ENCODE results near the gene HMCN1. TPM values are rescaled to one million over a fixed set of nuclear protein-coding genes. Genes with fewer than 3 reads are reported as not detected.

Gene HMCN1
- polyA plus RNA-seq, 1 of the 3 experiments (the other 2 are of a cell fraction), result 59.5 TPM

GRCh38 chr1:186082235-186082937 lies 348.2 kb downstream of the HMCN1 start:
- Histone ChIP-seq H3K4me2 (no peak overlapping the region), H2AFZ (ENCODE audit: low read depth) (no peak overlapping the region), H3K9me3 (no peaks in the 10 kb centered on the region), H3K27ac (ENCODE audit: low read depth in 2 of 2, low read length in 1 of 2) (peak overlapping the region; percentile 28 to 40; a peak in 3 of 4 replicates), H3K36me3 (replicated peaks in 1 of 2; ENCODE audit: control insufficient read depth in 1 of 2, insufficient read depth in 2 of 2, low read length in 1 of 2) (peaks cover 4 to 46% of the 10 kb centered on the region in 2 experiments), H3K9me2 (no peaks in the 10 kb centered on the region), H4K20me1 (ENCODE audit: insufficient read depth) (no peaks in the 10 kb centered on the region), H3K4me1 (ENCODE audit: control insufficient read depth in 1 of 2, insufficient read depth in 2 of 2, low read depth in 1 of 2, low read length in 1 of 2) (peaks cover 3 to 7% of the 10 kb centered on the region in 2 experiments; a peak in 3 of 4 replicates), H3K4me3 (ENCODE audit: low read depth in 2 of 2, low read length in 1 of 2) (no peak overlapping the region), H3K9ac (no peak overlapping the region), H3K79me2 (ENCODE audit: insufficient read depth) (no peaks in the 10 kb centered on the region), H3F3A (replicated peaks; ENCODE audit: insufficient read depth) (peaks cover 7% of the 10 kb centered on the region), H3K27me3 (ENCODE audit: insufficient read depth) (no peaks in the 10 kb centered on the region)
- WGBS (ENCODE audit: low lambda C conversion rate), result 34% methylated on average over 6 of the region's 6 CpGs
- ChIA-PET CTCF (interaction anchor here (0.9 kb wide), 1 partner anchor 24 kb away, joined by 3 read pairs; no protein-coding TSS in a partner anchor), POLR2A (no interaction called here)
- DNase-seq, result peak; percentile 2
- TF ChIP-seq CTCF (IDR thresholded peaks at IDR 0.05), result no peak
- TF ChIP-seq EP300 (IDR thresholded peaks at IDR 0.05; ENCODE audit: borderline replicate concordance in 1 of 2, low read depth in 1 of 2, low read length in 1 of 2), result no peak
- peak; percentile 62 for TF ChIP-seq NFIC (IDR thresholded peaks at IDR 0.05; ENCODE audit: borderline replicate concordance)
- TF ChIP-seq MAX (IDR thresholded peaks at IDR 0.05; ENCODE audit: low read depth), result no peak
- TF ChIP-seq ZBTB33 (IDR thresholded peaks at IDR 0.05; ENCODE audit: borderline replicate concordance, low read depth), result no peak
- no peak for TF ChIP-seq TCF12 (IDR thresholded peaks at IDR 0.05)
- no peak for TF ChIP-seq ELF1 (IDR thresholded peaks at IDR 0.05)
- no peak for TF ChIP-seq FOSL2 (IDR thresholded peaks at IDR 0.05; ENCODE audit: borderline replicate concordance, low read depth)
- peak; percentile 26; the same call in 1 of the 2 replicates for TF ChIP-seq MXI1 (IDR thresholded peaks at IDR 0.05; ENCODE audit: low read depth, low read length)

- Histone ChIP-seq H3K9me3 (no peaks in the 10 kb centered on the region), H2AFZ (ENCODE audit: low read depth) (no peak overlapping the region), H3K4me2 (no peak overlapping the region), H3K9me2 (no peaks in the 10 kb centered on the region), H3K27ac (ENCODE audit: low read depth in 2 of 2, low read length in 1 of 2) (no peak overlapping the region), H3K27me3 (ENCODE audit: insufficient read depth) (no peaks in the 10 kb centered on the region), H3K4me3 (ENCODE audit: low read depth in 2 of 2, low read length in 1 of 2) (no peak overlapping the region), H4K20me1 (ENCODE audit: insufficient read depth) (no peaks in the 10 kb centered on the region), H3K4me1 (ENCODE audit: control insufficient read depth in 1 of 2, insufficient read depth in 2 of 2, low read depth in 1 of 2, low read length in 1 of 2) (peaks cover 3 to 5% of the 10 kb centered on the region in 2 experiments; a peak in 3 of 4 replicates), H3K79me2 (ENCODE audit: insufficient read depth) (no peaks in the 10 kb centered on the region), H3K9ac (no peak overlapping the region), H3F3A (replicated peaks; ENCODE audit: insufficient read depth) (peaks cover 7% of the 10 kb centered on the region), H3K36me3 (replicated peaks in 1 of 2; ENCODE audit: control insufficient read depth in 1 of 2, insufficient read depth in 2 of 2, low read length in 1 of 2) (peaks cover 4 to 57% of the 10 kb centered on the region in 2 experiments)
- no peak for TF ChIP-seq POLR2AphosphoS5 (IDR thresholded peaks at IDR 0.05; ENCODE audit: low read depth, low read length)
- no peak for TF ChIP-seq RAD21 (IDR thresholded peaks at IDR 0.05; ENCODE audit: low read length)
- no peak for TF ChIP-seq TCF12 (IDR thresholded peaks at IDR 0.05)
- TF ChIP-seq ZBTB33 (IDR thresholded peaks at IDR 0.05; ENCODE audit: borderline replicate concordance, low read depth), result no peak
- no peak for TF ChIP-seq TEAD4 (IDR thresholded peaks at IDR 0.05; ENCODE audit: borderline replicate concordance, insufficient read depth)
- CTCF ChIA-PET, result no interaction called here
- POLR2A ChIA-PET, result no interaction called here
- 24% methylated on average over 3 of the region's 3 CpGs for WGBS (ENCODE audit: low lambda C conversion rate)
- DNase-seq, result no peak
These were observed 352.4 kb downstream of the HMCN1 start for GRCh38 chr1:186086583-186086982.
